ENCODE measurements around the gene FOXL1. TPM values are rescaled to one million over a fixed set of nuclear protein-coding genes. Genes with fewer than 3 reads are reported as not detected.

FOXL1 gene
- total RNA-seq, 4 donors from 2014 or later = 0.23 to 0.40 TPM; not detected in 2

DNA sequence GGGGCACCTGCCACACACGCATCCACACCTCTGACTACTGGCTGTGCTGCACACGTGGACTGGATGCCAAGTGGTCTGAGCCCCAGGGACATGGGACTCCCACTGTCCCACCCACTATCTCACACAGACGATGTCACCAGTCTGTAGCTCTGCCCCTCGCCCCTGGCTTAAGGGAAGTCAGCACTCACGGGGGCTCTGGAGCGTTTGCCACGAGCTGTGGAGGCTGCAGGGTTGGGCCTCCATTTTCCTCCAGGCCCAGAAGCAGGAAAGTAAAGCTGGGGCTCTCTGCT is 45.9 kb upstream of the FOXL1 start:
- Histone ChIP-seq H3K4me1 (no peaks in the 10 kb centered on the region), H3K4me3 (no peak overlapping the region), H3K9me3 (no peaks in the 10 kb centered on the region), H3K27ac (no peak overlapping the region), H3K36me3 (peaks cover 34% of the 10 kb centered on the region), H3K27me3 (no peaks in the 10 kb centered on the region)
- TF ChIP-seq POLR2AphosphoS5 (IDR thresholded peaks at IDR 0.05) (no peak), CTCF (IDR thresholded peaks at IDR 0.05) (no peak), POLR2A (IDR thresholded peaks at IDR 0.05) (no peak), EP300 (IDR thresholded peaks at IDR 0.05) (no peak)
- no peak for DNase-seq (ENCODE audit: low spot score in 2 of 2)
- no CpG with 5 or more reads among the region's 7 CpGs for WGBS

GRCh38 chr16:86533076-86533475 is 45.3 kb upstream of the FOXL1 start:
- Histone ChIP-seq H3K27me3 (no peaks in the 10 kb centered on the region), H3K4me1 (no peaks in the 10 kb centered on the region), H3K9me3 (no peaks in the 10 kb centered on the region), H3K4me3 (no peak overlapping the region), H3K27ac (no peak overlapping the region), H3K36me3 (peaks cover 40% of the 10 kb centered on the region)
- 97% methylated on average over 8 of the region's 8 CpGs for WGBS
- DNase-seq (ENCODE audit: low spot score in 2 of 2) = no peak
- TF ChIP-seq EP300 (IDR thresholded peaks at IDR 0.05) (no peak), POLR2A (IDR thresholded peaks at IDR 0.05) (no peak), POLR2AphosphoS5 (IDR thresholded peaks at IDR 0.05) (no peak), CTCF (IDR thresholded peaks at IDR 0.05) (no peak)

DNA sequence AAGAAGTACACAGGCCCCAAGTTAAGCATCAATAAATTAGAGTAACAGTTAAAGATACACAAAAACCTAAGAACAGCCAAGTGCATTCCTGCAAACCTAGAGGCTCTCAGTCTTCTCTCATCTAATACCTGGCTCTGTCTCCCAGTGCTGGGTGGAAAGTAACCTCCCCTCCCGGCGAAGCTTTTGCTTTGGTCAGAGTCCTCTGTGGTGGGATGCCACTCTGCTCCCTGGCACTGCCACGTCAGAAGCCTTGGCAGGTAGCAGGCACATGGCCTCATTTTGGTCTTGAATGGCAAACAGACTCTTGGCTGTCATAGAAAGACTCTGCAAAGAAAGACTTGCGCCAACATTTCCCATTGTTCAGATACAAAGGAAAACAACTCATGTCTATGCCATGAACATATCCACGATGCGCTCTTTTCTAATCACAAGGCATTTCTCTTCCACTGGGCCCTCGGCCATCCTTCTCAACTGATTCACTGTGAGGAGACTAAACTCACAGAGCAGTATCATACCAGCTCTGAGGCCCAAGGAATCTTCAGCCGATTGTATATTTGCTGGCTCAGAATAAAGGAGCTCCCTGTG is 44.5 kb upstream of the FOXL1 start:
- DNase-seq (ENCODE audit: low spot score in 2 of 2) = no peak
- WGBS = 94% methylated on average over 8 of the region's 8 CpGs
- Histone ChIP-seq H3K4me3 (no peak overlapping the region), H3K27ac (no peak overlapping the region), H3K4me1 (no peaks in the 10 kb centered on the region), H3K27me3 (no peaks in the 10 kb centered on the region), H3K9me3 (no peaks in the 10 kb centered on the region), H3K36me3 (peaks cover 48% of the 10 kb centered on the region)
- TF ChIP-seq EP300 (IDR thresholded peaks at IDR 0.05) (no peak), CTCF (IDR thresholded peaks at IDR 0.05) (no peak), POLR2AphosphoS5 (IDR thresholded peaks at IDR 0.05) (no peak), POLR2A (IDR thresholded peaks at IDR 0.05) (no peak)

DNA sequence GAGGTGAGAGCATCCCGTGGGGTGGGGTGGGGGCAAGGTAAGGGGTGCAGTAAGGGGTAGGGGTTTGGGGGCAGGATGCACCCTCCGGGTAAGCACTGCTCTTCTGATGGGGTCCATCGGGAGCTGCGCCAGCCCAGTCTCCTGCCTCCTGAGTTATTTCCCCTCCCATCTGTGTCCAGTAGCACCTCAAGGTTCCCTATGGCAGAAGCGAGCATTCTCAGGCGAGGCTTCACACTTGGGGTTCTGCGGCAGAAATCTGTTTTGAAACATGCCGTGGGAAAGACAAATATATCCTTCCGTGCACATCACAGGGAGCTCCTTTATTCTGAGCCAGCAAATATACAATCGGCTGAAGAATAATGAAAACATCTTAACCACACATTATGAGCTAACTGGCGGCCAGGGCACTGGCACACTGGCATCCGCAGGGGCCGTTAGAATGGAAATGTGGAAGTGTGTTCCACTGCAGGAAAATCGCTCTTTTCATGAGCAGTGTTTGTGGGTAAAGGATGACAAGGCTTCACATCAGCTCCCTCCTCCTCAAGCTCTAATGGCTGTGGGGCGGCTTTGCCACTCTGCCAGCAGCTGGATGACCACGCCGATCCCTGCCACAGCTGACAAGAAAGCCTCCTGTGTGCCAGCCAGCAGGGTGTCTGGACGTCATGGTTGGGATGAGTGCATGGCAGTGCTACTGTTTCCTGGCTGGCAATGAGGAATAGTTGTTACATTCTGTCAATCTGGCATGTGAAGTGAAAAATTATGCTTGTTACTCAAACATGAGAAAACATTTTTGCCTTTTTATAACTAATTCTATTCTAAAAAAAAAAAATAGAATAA is 43.4 kb upstream of the FOXL1 start:
- no peak overlapping the region for H3K4me3 ChIP-seq
- no peaks in the 10 kb centered on the region for H3K27me3 ChIP-seq
- 84% methylated on average over 18 of the region's 18 CpGs for WGBS
- H3K4me1 ChIP-seq = no peaks in the 10 kb centered on the region
- H3K36me3 ChIP-seq = peaks cover 58% of the 10 kb centered on the region
- no peak overlapping the region for H3K27ac ChIP-seq
- H3K9me3 ChIP-seq = no peaks in the 10 kb centered on the region
- TF ChIP-seq POLR2A (IDR thresholded peaks at IDR 0.05) = no peak
- TF ChIP-seq CTCF (IDR thresholded peaks at IDR 0.05) = no peak
- no peak for TF ChIP-seq POLR2AphosphoS5 (IDR thresholded peaks at IDR 0.05)
- TF ChIP-seq EP300 (IDR thresholded peaks at IDR 0.05) = no peak
- DNase-seq (ENCODE audit: low spot score in 2 of 2) = no peak

GRCh38 chr16:86536621-86537020 is 41.7 kb upstream of the FOXL1 start:
- WGBS = 95% methylated on average over 17 of the region's 17 CpGs
- Histone ChIP-seq H3K4me1 (no peaks in the 10 kb centered on the region), H3K4me3 (no peak overlapping the region), H3K36me3 (peaks cover 74% of the 10 kb centered on the region), H3K27ac (no peak overlapping the region), H3K27me3 (no peaks in the 10 kb centered on the region), H3K9me3 (no peaks in the 10 kb centered on the region)
- DNase-seq (ENCODE audit: low spot score in 2 of 2) = no peak
- no peak for TF ChIP-seq CTCF (IDR thresholded peaks at IDR 0.05)
- no peak for TF ChIP-seq EP300 (IDR thresholded peaks at IDR 0.05)
- no peak for TF ChIP-seq POLR2A (IDR thresholded peaks at IDR 0.05)
- TF ChIP-seq POLR2AphosphoS5 (IDR thresholded peaks at IDR 0.05) = no peak

Data from suprapubic skin (tissue), 4 donors.